Measurements from ENCODE around the gene FAM181A. TPM values are rescaled to one million over a fixed set of nuclear protein-coding genes. Genes with fewer than 3 reads are reported as not detected.

FAM181A gene
- total and polyA plus RNA-seq, 7 experiments from 2014 or later: not detected

DNA sequence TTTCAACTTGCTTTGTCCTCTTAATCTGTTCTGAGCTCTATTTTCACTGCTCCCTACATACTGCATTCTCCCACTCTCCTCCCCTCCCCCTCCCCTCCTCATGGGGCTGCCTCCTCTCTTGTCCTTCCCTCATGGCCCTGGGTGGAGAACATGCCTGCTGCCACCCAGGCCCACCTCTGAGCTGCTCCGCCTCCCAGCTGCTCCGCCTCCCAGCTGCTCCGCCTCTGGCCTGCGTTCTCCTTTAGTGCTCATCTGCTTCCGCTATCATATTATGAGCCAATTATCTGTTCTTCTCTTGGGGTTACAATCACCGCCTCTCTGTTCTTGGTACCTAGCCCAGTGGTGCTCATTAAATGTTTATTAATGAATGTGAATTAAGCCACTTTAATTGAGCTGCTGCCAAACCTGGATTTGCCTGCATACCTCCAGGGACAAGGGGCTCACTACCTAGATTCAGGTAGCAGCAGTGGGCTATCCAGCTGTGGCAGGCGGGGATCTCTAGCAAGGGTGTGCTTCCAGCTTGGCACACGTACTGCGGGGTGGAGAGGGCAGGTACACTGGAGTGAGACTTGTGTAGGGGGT lies 32.0 kb upstream of the FAM181A start:
- no peaks in the 10 kb centered on the region for H3K9me3 Mint-ChIP-seq
- H3K4me1 Mint-ChIP-seq: no peaks in the 10 kb centered on the region
- ATAC-seq (no peak), DNase-seq (no peak)
- CTCF ChIA-PET: interaction anchor here (2.5 kb wide), 1 partner anchor 12 kb away, joined by 9 read pairs; no protein-coding TSS in a partner anchor
- H3K9me3 ChIP-seq (ENCODE audit: control insufficient read depth in 2 of 3, low read length in 3 of 3): no peaks in the 10 kb centered on the region
- no peaks in the 10 kb centered on the region for H3K36me3 Mint-ChIP-seq
- no peaks in the 10 kb centered on the region for H3K4me1 ChIP-seq (ENCODE audit: control insufficient read depth in 2 of 2, insufficient read depth in 2 of 2, low read length in 2 of 2)
- no peak overlapping the region for H3K27ac Mint-ChIP-seq
- H3K27me3 ChIP-seq (ENCODE audit: control insufficient read depth in 2 of 2, insufficient read depth in 2 of 2, low read length in 2 of 2): no peaks in the 10 kb centered on the region
- POLR2A ChIA-PET: no interaction called here
- H3K36me3 ChIP-seq (ENCODE audit: control insufficient read depth in 2 of 3, insufficient read depth in 3 of 3, low read length in 3 of 3): no peaks in the 10 kb centered on the region
- H3K4me3 ChIP-seq (ENCODE audit: low read length): no peak overlapping the region
- peaks cover 12 to 20% (median 18%) of the 10 kb centered on the region in 5 donors for H3K27me3 Mint-ChIP-seq
- no peak overlapping the region for H3K4me3 Mint-ChIP-seq
- no peak overlapping the region for H3K27ac ChIP-seq (ENCODE audit: low read depth, low read length)
- intact Hi-C loops (cut with micrococcal nuclease): no loop called here

DNA sequence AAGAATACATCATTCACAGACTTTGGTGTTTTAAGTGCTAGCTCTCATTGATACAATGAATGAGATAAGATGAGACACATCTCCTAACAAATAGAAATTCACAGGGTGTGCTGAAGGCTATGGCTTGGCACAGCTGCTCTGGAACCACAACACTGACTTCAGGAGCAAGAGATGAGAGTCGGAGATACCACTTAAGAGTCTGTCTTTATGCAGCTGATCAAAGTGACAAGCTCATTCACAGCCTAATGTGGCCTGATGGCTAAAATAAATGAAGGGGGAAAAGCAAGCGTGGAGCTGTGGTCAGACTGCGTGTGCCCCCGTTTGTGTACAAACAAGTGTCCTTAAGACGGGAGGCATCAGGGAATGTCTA lies 29.7 kb upstream of the FAM181A start:
- H3K9me3 ChIP-seq (ENCODE audit: control insufficient read depth in 2 of 3, low read length in 3 of 3): no peaks in the 10 kb centered on the region
- Mint-ChIP-seq H3K4me3 (no peak overlapping the region), H3K9me3 (no peaks in the 10 kb centered on the region), H3K36me3 (no peaks in the 10 kb centered on the region), H3K27ac (no peak overlapping the region), H3K27me3 (peaks cover under 1 to 8% (median 5%) of the 10 kb centered on the region in 5 donors), H3K4me1 (no peaks in the 10 kb centered on the region)
- ATAC-seq: no peak
- H3K4me3 ChIP-seq (ENCODE audit: low read length): no peak overlapping the region
- no peak for DNase-seq
- H3K27ac ChIP-seq (ENCODE audit: low read depth, low read length): no peak overlapping the region
- ChIA-PET POLR2A (no interaction called here), CTCF (interaction anchor here (2.5 kb wide), 1 partner anchor 9 kb away, joined by 9 read pairs; no protein-coding TSS in a partner anchor)
- no peaks in the 10 kb centered on the region for H3K27me3 ChIP-seq (ENCODE audit: control insufficient read depth in 2 of 2, insufficient read depth in 2 of 2, low read length in 2 of 2)
- no peaks in the 10 kb centered on the region for H3K4me1 ChIP-seq (ENCODE audit: control insufficient read depth in 2 of 2, insufficient read depth in 2 of 2, low read length in 2 of 2)
- intact Hi-C loops (cut with micrococcal nuclease): no loop called here
- H3K36me3 ChIP-seq (ENCODE audit: control insufficient read depth in 2 of 3, insufficient read depth in 3 of 3, low read length in 3 of 3): no peaks in the 10 kb centered on the region

DNA sequence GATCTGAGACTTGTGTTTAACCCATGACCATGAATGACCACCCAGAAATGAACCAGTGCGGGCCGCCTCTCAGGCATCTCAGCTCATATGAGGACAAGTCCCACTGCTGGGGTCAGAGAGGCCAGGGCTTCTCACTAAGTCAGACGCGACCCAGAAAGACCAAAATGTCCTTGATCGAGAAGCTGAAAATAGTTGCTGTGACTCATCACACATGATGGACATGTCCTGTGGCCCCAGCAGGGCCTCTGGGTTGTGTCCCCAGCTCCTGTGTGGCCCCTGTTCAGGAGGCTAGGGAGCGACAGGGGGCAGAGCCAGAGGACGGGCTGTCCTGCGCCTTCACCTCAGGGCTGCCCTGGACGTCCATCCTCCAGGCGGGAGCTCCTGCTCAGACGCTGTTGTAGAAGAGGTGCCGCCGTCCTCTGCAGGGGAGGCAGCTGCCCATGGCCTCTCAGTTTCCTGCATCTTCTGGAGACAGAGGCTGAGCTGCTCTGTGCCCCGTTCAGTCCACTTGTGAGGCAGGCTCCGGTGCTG lies 29.0 kb upstream of the FAM181A start:
- no peak overlapping the region for H3K27ac Mint-ChIP-seq
- CTCF ChIA-PET: no interaction called here
- POLR2A ChIA-PET: no interaction called here

GRCh38 chr14:93898731-93899130 lies 28.4 kb upstream of the FAM181A start:
- H3K27ac ChIP-seq (ENCODE audit: low read depth, low read length): no peak overlapping the region
- H3K4me3 Mint-ChIP-seq: no peak overlapping the region
- ChIA-PET CTCF (no interaction called here), POLR2A (no interaction called here)
- peaks cover 0 to under 1% (median 0%) of the 10 kb centered on the region in 11 donors for H3K9me3 Mint-ChIP-seq
- H3K36me3 ChIP-seq (ENCODE audit: control insufficient read depth in 2 of 3, insufficient read depth in 3 of 3, low read length in 3 of 3): no peaks in the 10 kb centered on the region
- intact Hi-C loops (cut with micrococcal nuclease): no loop called here
- H3K4me3 ChIP-seq (ENCODE audit: low read length): no peak overlapping the region
- H3K27me3 Mint-ChIP-seq: peaks cover 3 to 18% (median 11%) of the 10 kb centered on the region in 5 donors
- H3K9me3 ChIP-seq (ENCODE audit: control insufficient read depth in 2 of 3, low read length in 3 of 3): no peaks in the 10 kb centered on the region
- no peaks in the 10 kb centered on the region for H3K27me3 ChIP-seq (ENCODE audit: control insufficient read depth in 2 of 2, insufficient read depth in 2 of 2, low read length in 2 of 2)
- H3K4me1 ChIP-seq (ENCODE audit: control insufficient read depth in 2 of 2, insufficient read depth in 2 of 2, low read length in 2 of 2): no peaks in the 10 kb centered on the region
- no peak overlapping the region for H3K27ac Mint-ChIP-seq
- H3K36me3 Mint-ChIP-seq: no peaks in the 10 kb centered on the region
- ATAC-seq (no peak), DNase-seq (no peak)
- peaks cover 0 to under 1% (median 0%) of the 10 kb centered on the region in 7 donors for H3K4me1 Mint-ChIP-seq

More for the DNA sequence above, 29.0 kb upstream of the FAM181A start:
- H3K4me3 Mint-ChIP-seq: no peak overlapping the region
- Histone ChIP-seq H3K4me3 (ENCODE audit: low read length) (no peak overlapping the region), H3K36me3 (ENCODE audit: control insufficient read depth in 2 of 3, insufficient read depth in 3 of 3, low read length in 3 of 3) (no peaks in the 10 kb centered on the region), H3K9me3 (ENCODE audit: control insufficient read depth in 2 of 3, low read length in 3 of 3) (no peaks in the 10 kb centered on the region), H3K27me3 (ENCODE audit: control insufficient read depth in 2 of 2, insufficient read depth in 2 of 2, low read length in 2 of 2) (no peaks in the 10 kb centered on the region), H3K27ac (ENCODE audit: low read depth, low read length) (no peak overlapping the region), H3K4me1 (ENCODE audit: control insufficient read depth in 2 of 2, insufficient read depth in 2 of 2, low read length in 2 of 2) (no peaks in the 10 kb centered on the region)
- no peak for DNase-seq
- intact Hi-C loops (cut with micrococcal nuclease): no loop called here
- H3K9me3 Mint-ChIP-seq: no peaks in the 10 kb centered on the region
- peaks cover 0 to 12% (median 6%) of the 10 kb centered on the region in 5 donors for H3K27me3 Mint-ChIP-seq
- ATAC-seq: no peak
- H3K36me3 Mint-ChIP-seq: no peaks in the 10 kb centered on the region
- H3K4me1 Mint-ChIP-seq: no peaks in the 10 kb centered on the region

DNA sequence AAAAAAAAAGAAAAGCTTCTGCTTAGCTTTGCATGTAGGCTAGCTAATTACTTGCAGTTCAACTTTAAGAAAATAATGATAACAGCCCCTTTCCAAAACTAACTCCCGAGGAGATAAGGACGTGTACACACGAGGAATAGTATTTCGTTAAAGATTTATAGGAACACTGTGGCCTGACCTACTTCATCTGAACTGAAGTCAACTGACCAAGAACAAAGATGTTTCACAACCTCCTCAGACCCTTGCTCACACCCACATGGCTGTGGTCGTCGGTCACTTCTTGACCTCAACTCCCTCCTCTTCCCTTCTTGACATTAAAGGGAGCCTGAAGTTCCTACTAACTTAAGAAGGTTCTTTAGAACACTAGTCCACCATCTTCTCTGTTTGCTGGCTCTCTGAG lies 25.3 kb upstream of the FAM181A start:
- Mint-ChIP-seq H3K4me3 (no peak overlapping the region), H3K27ac (no peak overlapping the region), H3K27me3 (peaks cover 20 to 23% (median 21%) of the 10 kb centered on the region in 5 donors), H3K36me3 (no peaks in the 10 kb centered on the region), H3K9me3 (peaks cover 0 to 2% (median 0%) of the 10 kb centered on the region in 11 donors), H3K4me1 (peaks cover 0 to 3% (median 0%) of the 10 kb centered on the region in 7 donors)
- Histone ChIP-seq H3K4me3 (ENCODE audit: low read length) (no peak overlapping the region), H3K27me3 (ENCODE audit: control insufficient read depth in 2 of 2, insufficient read depth in 2 of 2, low read length in 2 of 2) (no peaks in the 10 kb centered on the region), H3K36me3 (ENCODE audit: control insufficient read depth in 2 of 3, insufficient read depth in 3 of 3, low read length in 3 of 3) (no peaks in the 10 kb centered on the region), H3K27ac (ENCODE audit: low read depth, low read length) (no peak overlapping the region), H3K9me3 (ENCODE audit: control insufficient read depth in 2 of 3, low read length in 3 of 3) (no peaks in the 10 kb centered on the region), H3K4me1 (ENCODE audit: control insufficient read depth in 2 of 2, insufficient read depth in 2 of 2, low read length in 2 of 2) (no peaks in the 10 kb centered on the region)
- ChIA-PET POLR2A (no interaction called here), CTCF (no interaction called here)
- DNase-seq: no peak
- intact Hi-C loops (cut with micrococcal nuclease): no loop called here
- ATAC-seq: no peak

GRCh38 chr14:93902619-93903307 lies 24.4 kb upstream of the FAM181A start:
- H3K27me3 Mint-ChIP-seq: peaks cover 17 to 23% (median 20%) of the 10 kb centered on the region in 5 donors
- no peak overlapping the region for H3K27ac Mint-ChIP-seq
- ChIA-PET CTCF (no interaction called here), POLR2A (no interaction called here)
- peaks cover 0 to 2% (median 0%) of the 10 kb centered on the region in 11 donors for H3K9me3 Mint-ChIP-seq
- no peaks in the 10 kb centered on the region for H3K4me1 ChIP-seq (ENCODE audit: control insufficient read depth in 2 of 2, insufficient read depth in 2 of 2, low read length in 2 of 2)
- ATAC-seq (no peak), DNase-seq (no peak)
- H3K9me3 ChIP-seq (ENCODE audit: control insufficient read depth in 2 of 3, low read length in 3 of 3): no peaks in the 10 kb centered on the region
- peaks cover 0 to 3% (median 0%) of the 10 kb centered on the region in 7 donors for H3K4me1 Mint-ChIP-seq
- no peaks in the 10 kb centered on the region for H3K36me3 Mint-ChIP-seq
- no peak overlapping the region for H3K4me3 ChIP-seq (ENCODE audit: low read length)
- no peak overlapping the region for H3K4me3 Mint-ChIP-seq
- H3K27me3 ChIP-seq (ENCODE audit: control insufficient read depth in 2 of 2, insufficient read depth in 2 of 2, low read length in 2 of 2): no peaks in the 10 kb centered on the region
- no peak overlapping the region for H3K27ac ChIP-seq (ENCODE audit: low read depth, low read length)
- intact Hi-C loops (cut with micrococcal nuclease): no loop called here
- H3K36me3 ChIP-seq (ENCODE audit: control insufficient read depth in 2 of 3, insufficient read depth in 3 of 3, low read length in 3 of 3): no peaks in the 10 kb centered on the region

Measured in naive thymus-derived CD4-positive, alpha-beta T cell (primary cell).